LNCAP (cell line): Measurements from ENCODE around the gene RRP1B.

Source experiments
- TF ChIP-seq, protein P1 (sequence below): fragments of 450-650 bp; IDR thresholded peaks from 2 replicates; pipeline ENCODE4 v1.5.1; 2017; ENCODE audit warnings: mild to moderate bottlenecking

The RRP1B gene

DNA sequence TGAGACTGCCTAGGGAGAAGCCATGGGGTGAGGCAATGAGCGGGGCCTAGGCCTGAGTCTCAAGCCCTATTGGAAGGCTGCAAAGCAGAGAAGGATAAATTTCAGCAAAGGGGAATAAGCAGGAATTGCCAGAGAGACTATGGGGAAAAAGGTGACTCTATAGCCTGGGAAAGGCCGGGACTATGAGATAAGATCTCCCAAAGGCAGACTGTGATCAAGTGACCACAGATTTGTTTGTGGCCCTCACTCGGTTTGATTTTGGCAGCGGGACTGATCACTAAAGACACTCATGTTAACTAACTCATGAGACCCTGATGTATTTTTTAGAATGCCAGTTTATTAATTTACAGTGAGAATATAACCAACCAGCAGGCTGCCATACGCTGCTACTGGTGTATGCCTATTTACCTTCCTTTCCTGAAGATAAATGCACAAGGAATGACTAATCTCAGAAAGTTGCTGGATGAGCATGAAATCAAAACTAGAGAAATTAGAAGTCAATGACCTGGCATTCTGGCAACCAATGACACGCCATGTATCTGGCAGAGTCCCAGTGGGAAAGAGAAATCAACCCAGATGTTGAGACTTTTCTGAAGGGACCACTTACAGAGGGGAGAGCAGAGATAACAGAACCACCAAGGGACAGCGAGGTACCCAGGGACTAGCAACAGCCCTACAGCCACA is 4.4 kb upstream of the RRP1B start:
- TF ChIP-seq, protein P1, sequence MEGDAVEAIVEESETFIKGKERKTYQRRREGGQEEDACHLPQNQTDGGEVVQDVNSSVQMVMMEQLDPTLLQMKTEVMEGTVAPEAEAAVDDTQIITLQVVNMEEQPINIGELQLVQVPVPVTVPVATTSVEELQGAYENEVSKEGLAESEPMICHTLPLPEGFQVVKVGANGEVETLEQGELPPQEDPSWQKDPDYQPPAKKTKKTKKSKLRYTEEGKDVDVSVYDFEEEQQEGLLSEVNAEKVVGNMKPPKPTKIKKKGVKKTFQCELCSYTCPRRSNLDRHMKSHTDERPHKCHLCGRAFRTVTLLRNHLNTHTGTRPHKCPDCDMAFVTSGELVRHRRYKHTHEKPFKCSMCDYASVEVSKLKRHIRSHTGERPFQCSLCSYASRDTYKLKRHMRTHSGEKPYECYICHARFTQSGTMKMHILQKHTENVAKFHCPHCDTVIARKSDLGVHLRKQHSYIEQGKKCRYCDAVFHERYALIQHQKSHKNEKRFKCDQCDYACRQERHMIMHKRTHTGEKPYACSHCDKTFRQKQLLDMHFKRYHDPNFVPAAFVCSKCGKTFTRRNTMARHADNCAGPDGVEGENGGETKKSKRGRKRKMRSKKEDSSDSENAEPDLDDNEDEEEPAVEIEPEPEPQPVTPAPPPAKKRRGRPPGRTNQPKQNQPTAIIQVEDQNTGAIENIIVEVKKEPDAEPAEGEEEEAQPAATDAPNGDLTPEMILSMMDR, result no peak

DNA sequence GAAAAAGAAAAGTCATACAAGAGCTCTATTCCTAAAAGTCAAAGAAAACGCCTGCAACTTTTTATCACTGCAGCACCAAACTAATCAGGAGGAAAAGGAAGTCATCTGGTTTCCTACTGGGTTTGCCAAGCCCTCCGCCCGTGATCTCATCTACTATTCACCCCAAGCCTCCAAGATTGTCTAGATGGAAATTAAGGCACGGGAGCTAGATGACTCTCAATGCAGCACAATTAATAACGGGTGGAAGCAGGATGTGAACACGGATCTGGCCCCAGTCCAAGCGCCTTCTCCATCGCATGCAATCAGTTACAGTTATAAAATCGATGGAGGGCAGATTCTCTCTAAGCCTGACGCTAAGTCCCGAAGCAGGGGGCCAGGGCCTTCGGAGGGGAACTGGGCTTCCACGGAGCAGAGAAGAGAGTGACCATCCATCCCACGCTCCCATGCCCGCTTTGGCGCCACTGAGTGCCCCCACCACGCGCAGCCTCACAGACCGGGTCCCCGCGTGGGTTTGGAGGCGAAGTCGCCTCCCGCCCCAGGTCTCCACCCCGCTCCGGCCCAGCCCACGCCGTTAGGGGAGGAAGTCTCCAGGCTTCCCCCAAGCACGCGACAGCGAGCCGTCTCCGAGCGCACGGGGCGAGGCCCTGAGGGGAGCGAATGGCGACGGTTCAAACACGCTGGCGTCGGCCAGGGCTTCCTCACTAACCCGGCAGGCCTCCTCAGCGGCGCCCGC is 1.8 kb upstream of the RRP1B start:
- TF ChIP-seq, protein P1, result no peak

DNA sequence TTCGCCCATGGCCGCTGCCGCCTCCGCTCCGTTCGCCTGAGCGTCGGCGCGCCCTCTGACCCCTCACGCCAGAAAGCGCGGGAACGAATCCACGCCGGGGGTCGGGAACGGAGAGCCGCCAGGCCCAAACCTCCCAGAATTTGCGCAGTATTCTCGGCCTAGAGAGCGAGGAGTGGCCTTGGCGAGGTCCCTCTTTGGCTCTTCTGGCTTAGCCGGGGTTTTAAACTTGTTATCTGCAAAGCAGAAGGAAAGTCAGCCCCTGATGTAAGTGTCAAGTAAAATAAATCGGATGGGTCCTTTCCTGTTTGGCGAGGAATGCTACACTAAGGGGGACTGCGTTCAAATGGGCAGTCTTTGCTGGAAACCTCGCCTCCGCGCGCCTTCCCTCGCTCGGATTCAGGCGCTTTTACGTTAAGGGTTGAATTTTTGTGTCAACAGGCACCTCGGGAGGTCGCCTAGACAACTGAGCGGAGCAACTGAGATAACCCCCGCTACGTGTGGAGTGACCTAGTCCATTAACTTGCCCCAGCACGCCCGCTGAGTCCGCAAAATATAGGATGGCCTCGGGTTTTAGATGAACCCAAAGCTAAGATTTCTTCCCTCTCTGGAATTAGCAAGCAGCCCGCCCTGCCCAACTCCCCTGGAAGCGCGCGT is 1.1 kb upstream of the RRP1B start:
- TF ChIP-seq, protein P1, result no peak

DNA sequence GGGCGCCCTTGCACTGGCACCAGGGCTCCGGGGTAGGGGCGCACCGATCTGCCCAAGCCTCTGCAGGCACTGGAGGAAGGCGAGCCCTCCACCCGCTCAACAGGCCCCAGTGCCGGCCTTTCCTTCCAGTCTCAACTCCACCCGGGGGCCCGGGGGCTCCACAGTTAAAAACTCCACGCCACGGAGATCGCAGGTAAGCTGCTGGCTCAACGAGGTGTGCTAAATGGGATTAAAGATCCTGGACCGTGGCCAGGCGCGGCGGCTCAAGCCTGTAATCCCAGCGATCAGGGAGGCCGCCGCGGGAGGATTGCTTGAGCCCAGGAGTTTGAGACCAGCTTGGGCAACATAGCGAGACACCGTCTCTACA is 608 bp upstream of the RRP1B start:
- TF ChIP-seq, protein P1, result no peak

DNA sequence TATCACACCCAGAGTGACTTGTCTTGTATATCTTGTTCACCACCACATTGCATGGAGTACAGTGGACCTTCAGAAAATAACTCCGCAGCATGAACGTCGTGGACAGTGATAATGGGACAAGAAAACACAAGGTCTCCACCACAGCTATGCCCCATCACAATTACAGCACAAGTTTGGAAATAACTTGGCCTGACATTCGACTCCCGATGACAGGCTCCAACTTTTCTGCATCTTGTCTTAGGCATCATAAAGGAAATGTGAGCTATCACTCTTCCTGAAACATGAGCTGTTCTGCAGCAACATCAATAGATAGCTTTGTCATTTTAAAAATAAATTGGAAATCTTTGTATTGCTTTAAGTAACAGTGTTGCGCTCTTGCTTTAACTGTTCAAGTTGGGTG is 2.9 kb downstream of the RRP1B start:
- TF ChIP-seq, protein P1, result no peak

DNA sequence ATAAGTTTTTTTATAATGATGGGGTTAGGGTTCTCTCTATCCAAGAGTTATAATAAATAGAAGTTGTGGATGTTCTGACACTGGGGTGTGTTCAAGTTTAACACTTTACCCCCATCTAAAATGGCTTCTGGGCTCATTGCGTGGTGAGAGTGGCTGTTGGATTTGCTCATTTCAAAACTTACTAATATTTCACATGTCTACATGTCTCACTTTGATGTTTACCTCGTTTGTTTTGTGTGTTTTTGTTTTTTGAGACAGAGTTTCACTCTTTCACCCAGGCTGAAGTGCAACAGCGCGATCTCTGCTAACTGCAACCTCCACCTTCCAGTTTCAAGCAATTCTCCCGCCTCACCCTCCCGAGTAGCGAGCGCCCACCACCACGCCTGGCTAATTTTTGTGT is 3.7 kb downstream of the RRP1B start:
- TF ChIP-seq, protein P1, result no peak

DNA sequence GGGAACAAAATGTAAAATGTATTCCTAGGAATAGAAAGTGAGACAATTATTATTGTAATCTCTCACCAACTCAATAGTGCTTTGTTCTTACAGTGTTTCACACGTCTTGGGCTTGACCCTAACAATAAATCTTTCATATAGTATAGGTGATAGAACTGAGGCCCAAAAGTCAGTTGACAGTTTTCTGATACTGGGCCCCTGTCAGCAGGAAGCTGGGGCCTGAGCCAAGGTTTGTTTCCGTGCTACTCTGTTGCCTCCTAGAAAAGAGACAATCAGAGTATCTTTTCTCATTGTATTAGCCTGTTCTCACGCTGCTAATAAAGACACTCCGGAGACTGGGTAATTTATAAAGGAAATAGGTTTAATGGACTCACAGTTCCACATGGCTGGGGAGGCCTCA is 5.0 kb downstream of the RRP1B start:
- TF ChIP-seq, protein P1, result no peak
